T-helper 1 cell treated with Interleukin-12 subunit alpha and Interleukin-12 subunit beta and Interleukin-4 antibody, amounts not matched to agents 30 μg/mL and 1 μg/mL, for 36 hours (primary cell): ENCODE data around the gene TIPARP.
A peak's percentile ranks its signal among the peaks of the same experiment; 100 is the strongest.

Experiments
- H3K27ac Mint-ChIP-seq: one replicate; pipeline ENCODE4 v1.8.0; 2021; ENCODE audit warnings: mild to moderate bottlenecking, mixed read lengths
- H3K27me3 Mint-ChIP-seq: one replicate; pipeline ENCODE4 v1.8.0; 2021; ENCODE audit warnings: low read depth, mixed read lengths
- H3K36me3 Mint-ChIP-seq: one replicate; pipeline ENCODE4 v1.8.0; 2021; ENCODE audit warnings: low read depth, mixed read lengths
- H3K4me1 Mint-ChIP-seq: one replicate; pipeline ENCODE4 v1.8.0; 2021; ENCODE audit warnings: low read depth, mixed read lengths
- H3K4me3 Mint-ChIP-seq: one replicate; pipeline ENCODE4 v1.8.0; 2021; ENCODE audit warnings: mild to moderate bottlenecking, moderate library complexity, mixed read lengths
- H3K9me3 Mint-ChIP-seq: one replicate; pipeline ENCODE4 v1.8.0; 2021; ENCODE audit warnings: mixed read lengths

Gene TIPARP

DNA sequence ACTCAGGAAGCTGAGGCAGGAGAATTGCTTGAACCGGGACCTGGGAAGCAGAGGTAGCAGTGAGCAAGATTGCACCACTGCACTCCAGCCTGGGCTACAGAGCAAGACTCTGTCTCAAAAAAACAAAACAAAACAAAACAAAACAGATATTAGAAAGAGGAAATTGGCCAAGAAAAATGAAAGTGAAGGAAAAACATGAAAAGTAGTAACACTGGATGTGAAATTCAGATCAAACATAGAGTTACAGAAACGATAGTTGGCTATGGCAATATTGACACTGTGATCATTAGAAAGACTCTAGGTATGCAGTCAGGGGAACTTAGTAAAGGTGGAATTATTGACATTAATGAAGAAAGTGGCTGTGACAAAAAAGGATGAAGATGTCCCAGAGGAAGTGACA is 13.2 kb upstream of the TIPARP start:
- H3K4me1 Mint-ChIP-seq = peaks cover 36% of the 10 kb centered on the region
- H3K27ac Mint-ChIP-seq = no peak overlapping the region
- no peaks in the 10 kb centered on the region for H3K9me3 Mint-ChIP-seq

GRCh38 chr3:156664011-156664830 is 10.2 kb upstream of the TIPARP start:
- Mint-ChIP-seq H3K9me3 (no peaks in the 10 kb centered on the region), H3K27me3 (no peaks in the 10 kb centered on the region), H3K4me3 (peak overlapping the region; percentile 33), H3K27ac (peak overlapping the region; percentile 81), H3K4me1 (peaks cover 62% of the 10 kb centered on the region), H3K36me3 (peaks cover 7% of the 10 kb centered on the region)

More for the DNA sequence above, 13.2 kb upstream of the TIPARP start:
- H3K4me3 Mint-ChIP-seq = no peak overlapping the region
- H3K27me3 Mint-ChIP-seq = no peaks in the 10 kb centered on the region
- peaks cover 4% of the 10 kb centered on the region for H3K36me3 Mint-ChIP-seq

GRCh38 chr3:156664831-156665178 is 9.6 kb upstream of the TIPARP start:
- no peaks in the 10 kb centered on the region for H3K27me3 Mint-ChIP-seq
- peaks cover 62% of the 10 kb centered on the region for H3K4me1 Mint-ChIP-seq
- H3K36me3 Mint-ChIP-seq = peaks cover 7% of the 10 kb centered on the region
- no peaks in the 10 kb centered on the region for H3K9me3 Mint-ChIP-seq
- H3K27ac Mint-ChIP-seq = peak overlapping the region; percentile 81
- H3K4me3 Mint-ChIP-seq = peak overlapping the region; percentile 40

- no peaks in the 10 kb centered on the region for H3K9me3 Mint-ChIP-seq
- H3K27me3 Mint-ChIP-seq = no peaks in the 10 kb centered on the region
- H3K4me1 Mint-ChIP-seq = peaks cover 62% of the 10 kb centered on the region
- peaks cover 7% of the 10 kb centered on the region for H3K36me3 Mint-ChIP-seq
- peak overlapping the region; percentile 81 for H3K27ac Mint-ChIP-seq
- H3K4me3 Mint-ChIP-seq = no peak overlapping the region
Measured at GRCh38 chr3:156665291-156665690, 9.1 kb upstream of the TIPARP start.

DNA sequence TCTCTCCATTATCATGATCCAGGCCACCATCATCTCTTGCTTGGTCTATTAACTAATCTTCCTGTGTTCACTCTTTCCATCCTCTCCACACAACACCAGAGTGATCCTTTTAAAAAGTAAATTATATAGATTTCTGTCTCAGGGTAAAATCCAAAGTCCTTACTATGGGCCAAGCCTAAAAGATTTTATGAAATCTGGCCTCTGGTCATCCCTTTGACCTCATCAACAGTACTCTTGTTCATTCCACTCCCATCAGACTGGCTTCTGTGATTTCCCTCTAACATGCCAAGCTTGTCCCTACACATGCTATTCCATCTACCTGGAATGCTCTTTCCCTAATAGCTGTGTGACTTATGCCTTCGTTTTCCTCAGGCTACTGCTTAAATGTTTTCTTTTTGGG is 8.3 kb upstream of the TIPARP start:
- Mint-ChIP-seq H3K4me3 (peak overlapping the region; percentile 22), H3K36me3 (peaks cover 7% of the 10 kb centered on the region), H3K27me3 (no peaks in the 10 kb centered on the region), H3K4me1 (peaks cover 61% of the 10 kb centered on the region), H3K9me3 (no peaks in the 10 kb centered on the region), H3K27ac (peak overlapping the region; percentile 12)

- Mint-ChIP-seq H3K36me3 (peaks cover 5% of the 10 kb centered on the region), H3K4me3 (peak overlapping the region; percentile 56), H3K4me1 (peaks cover 55% of the 10 kb centered on the region), H3K27ac (peak overlapping the region; percentile 58), H3K27me3 (no peaks in the 10 kb centered on the region), H3K9me3 (no peaks in the 10 kb centered on the region)
Measured at GRCh38 chr3:156668073-156668763, 6.2 kb upstream of the TIPARP start.

DNA sequence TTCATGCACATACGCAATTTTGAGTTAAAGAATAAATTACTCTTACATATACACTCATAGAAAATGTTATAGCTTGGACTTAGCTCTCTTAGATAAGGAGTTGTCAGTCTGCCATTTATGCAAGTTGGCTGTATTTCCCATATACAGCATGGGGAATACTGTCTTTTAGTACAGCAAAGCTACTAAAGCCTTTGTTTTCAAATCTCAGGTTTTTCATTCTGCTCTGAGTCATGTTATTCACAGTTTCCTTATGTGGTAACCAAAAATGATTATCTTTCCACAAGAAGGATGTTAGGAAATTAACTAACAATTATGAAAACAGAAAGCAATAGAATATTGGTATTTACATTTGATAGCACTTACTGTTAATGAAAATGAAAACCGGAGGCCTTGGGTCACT is 4.3 kb upstream of the TIPARP start:
- Mint-ChIP-seq H3K9me3 (no peaks in the 10 kb centered on the region), H3K36me3 (peaks cover 10% of the 10 kb centered on the region), H3K4me1 (peaks cover 47% of the 10 kb centered on the region), H3K4me3 (no peak overlapping the region), H3K27me3 (no peaks in the 10 kb centered on the region), H3K27ac (no peak overlapping the region)

DNA sequence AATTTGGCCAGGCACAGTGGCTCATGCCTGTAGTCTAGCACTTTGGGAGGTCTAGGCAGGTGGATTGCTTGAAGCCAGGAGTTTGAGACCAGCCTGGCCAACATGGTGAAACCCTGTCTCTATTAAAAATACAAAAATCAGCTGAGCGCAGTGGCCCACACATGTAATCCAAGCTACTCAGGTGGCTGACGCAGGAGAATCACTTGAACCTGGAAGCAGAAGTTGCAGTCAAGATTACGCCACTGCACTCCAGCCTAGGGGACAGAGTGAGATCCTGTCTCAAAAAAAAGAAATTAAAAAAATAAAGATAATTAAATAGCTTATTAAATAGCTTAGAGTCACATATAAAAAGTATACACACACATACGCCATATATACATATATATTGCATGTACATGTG is 3.7 kb upstream of the TIPARP start:
- Mint-ChIP-seq H3K27me3 (no peaks in the 10 kb centered on the region), H3K36me3 (peaks cover 10% of the 10 kb centered on the region)

DNA sequence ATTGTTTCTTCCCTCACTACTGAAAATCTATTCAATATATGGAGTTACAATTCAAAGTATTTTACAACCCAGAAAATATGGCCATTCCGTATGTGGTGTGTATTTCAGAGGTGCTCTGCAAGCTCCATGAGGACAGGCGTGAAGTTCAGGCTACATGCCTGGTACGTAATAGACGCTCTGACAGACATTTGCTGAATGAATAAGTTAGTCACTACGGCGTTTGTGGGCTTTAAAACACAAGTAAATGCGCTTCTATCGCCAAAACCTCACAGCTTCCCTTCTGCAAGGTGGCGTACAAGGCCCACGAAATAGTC is 701 bp upstream of the TIPARP start:
- no peaks in the 10 kb centered on the region for H3K9me3 Mint-ChIP-seq
- H3K27me3 Mint-ChIP-seq = no peaks in the 10 kb centered on the region
- peak overlapping the region; percentile 94 for H3K4me3 Mint-ChIP-seq
- H3K36me3 Mint-ChIP-seq = peaks cover 26% of the 10 kb centered on the region
- H3K4me1 Mint-ChIP-seq = peaks cover 39% of the 10 kb centered on the region
- H3K27ac Mint-ChIP-seq = peak overlapping the region; percentile 92

More for the DNA sequence above, 3.7 kb upstream of the TIPARP start:
- Mint-ChIP-seq H3K9me3 (no peaks in the 10 kb centered on the region), H3K4me1 (peaks cover 41% of the 10 kb centered on the region), H3K4me3 (no peak overlapping the region), H3K27ac (no peak overlapping the region)

DNA sequence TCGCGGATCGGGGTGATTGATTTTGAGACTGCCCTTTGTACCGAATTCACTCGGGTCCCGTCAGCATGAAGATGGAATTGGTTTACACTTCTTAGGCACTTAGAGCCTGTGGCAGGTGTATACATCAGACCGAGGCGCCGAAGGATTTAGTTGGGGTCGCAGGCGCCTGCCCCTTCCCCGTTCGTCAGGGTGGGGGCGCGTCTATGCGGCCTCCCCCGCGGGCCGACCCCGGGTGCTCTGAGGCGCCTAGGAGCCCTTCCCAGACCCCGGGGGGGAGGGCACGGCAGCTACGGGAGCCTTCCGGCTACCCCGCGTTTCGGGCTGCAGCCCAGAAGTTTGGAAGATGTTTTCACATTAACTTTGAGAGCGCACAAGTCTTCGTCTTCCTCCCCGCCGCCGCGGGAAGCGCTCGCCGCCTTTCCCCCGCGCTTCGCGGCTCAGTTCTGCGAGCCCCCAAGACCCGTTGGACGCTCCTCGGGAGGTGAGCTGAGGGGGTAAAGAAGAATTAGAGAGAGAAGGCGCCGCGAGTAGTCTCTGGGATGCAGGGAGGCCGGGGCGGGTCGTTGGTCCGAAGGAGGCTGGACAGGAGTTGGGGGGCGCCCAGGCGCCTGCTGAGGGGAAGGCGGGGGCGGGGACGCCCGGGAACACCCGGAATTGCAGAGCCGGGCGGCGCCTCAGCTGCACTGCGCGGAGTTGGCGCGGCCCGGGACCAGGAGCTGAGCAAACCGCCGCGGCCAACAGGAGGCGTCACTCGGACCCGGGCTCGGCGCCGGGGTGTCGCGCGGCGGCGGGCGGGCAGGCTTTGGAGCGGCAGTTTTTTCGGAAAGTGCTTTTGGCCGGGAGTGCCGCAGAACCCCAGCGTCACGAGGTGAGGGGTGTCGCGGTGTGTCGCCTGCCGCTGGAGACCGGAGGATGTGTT is 780 bp downstream of the TIPARP start:
- H3K4me1 Mint-ChIP-seq = peaks cover 43% of the 10 kb centered on the region
- no peaks in the 10 kb centered on the region for H3K9me3 Mint-ChIP-seq
- peak overlapping the region; percentile 94 for H3K4me3 Mint-ChIP-seq
- peaks cover 34% of the 10 kb centered on the region for H3K36me3 Mint-ChIP-seq
- H3K27ac Mint-ChIP-seq = peak overlapping the region; percentile 92
- no peaks in the 10 kb centered on the region for H3K27me3 Mint-ChIP-seq

DNA sequence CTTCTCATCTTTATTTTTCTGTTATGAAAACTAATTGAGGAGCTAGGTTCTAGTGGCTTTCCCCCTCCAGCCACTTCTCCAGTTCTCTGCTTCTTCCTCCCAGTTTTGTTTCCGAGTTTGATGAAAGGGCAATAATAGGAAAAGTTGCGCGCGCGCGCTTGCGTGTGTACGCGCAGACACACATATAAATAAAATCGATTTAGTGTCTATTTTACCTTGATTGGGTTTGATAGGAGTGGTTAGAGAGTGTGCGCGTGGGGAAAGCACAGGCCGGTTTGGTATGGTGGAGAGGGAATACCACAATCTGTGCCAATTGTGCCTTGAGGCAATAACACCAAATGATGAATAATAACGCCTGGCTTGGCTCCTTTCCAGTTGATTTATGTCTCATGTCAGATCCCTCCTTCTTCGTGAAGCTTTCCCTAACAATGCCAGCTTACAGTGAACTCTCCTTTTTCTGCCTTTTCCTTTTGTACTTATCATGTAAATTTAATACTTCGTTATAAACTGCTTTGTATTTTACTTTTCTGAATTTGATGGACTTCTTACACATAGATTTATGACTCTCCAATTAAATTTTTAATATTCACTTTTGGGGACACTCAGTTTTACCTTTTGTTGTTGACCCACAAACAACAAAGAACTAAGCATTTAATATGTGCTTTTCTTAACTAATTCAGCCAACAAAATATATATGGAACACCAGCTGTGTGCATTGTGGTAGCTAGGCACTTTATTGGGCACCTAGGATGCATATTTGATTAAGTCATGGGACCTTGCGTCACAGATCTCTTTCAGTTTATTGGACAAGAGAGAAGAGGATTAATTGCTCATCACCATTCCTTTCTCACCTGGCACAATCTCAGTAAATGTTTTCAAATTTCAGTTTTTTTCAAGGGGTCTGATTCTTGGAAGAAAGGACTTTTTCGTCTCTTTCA is 1.7 kb downstream of the TIPARP start:
- H3K27ac Mint-ChIP-seq = peak overlapping the region; percentile 84
- H3K4me3 Mint-ChIP-seq = peak overlapping the region; percentile 94
- H3K4me1 Mint-ChIP-seq = peaks cover 50% of the 10 kb centered on the region
- H3K36me3 Mint-ChIP-seq = peaks cover 41% of the 10 kb centered on the region
- no peaks in the 10 kb centered on the region for H3K9me3 Mint-ChIP-seq
- H3K27me3 Mint-ChIP-seq = no peaks in the 10 kb centered on the region

GRCh38 chr3:156676768-156677479 is 2.5 kb downstream of the TIPARP start:
- Mint-ChIP-seq H3K4me3 (peak overlapping the region; percentile 94), H3K9me3 (no peaks in the 10 kb centered on the region), H3K27me3 (no peaks in the 10 kb centered on the region), H3K4me1 (peaks cover 56% of the 10 kb centered on the region), H3K27ac (peak overlapping the region; percentile 84), H3K36me3 (peaks cover 47% of the 10 kb centered on the region)

DNA sequence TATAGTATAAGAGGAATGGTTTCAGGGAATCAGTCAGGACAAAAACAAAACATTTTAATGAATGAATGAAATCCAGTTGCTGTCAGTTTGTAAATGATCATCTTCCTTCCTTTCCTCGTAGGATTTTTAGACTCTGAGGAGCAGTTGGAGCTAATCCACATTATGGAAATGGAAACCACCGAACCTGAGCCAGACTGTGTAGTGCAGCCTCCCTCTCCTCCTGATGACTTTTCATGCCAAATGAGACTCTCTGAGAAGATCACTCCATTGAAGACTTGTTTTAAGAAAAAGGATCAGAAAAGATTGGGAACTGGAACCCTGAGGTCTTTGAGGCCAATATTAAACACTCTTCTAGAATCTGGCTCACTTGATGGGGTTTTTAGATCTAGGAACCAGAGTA is 3.1 kb downstream of the TIPARP start:
- H3K36me3 Mint-ChIP-seq = peaks cover 50% of the 10 kb centered on the region
- peaks cover 62% of the 10 kb centered on the region for H3K4me1 Mint-ChIP-seq
- no peaks in the 10 kb centered on the region for H3K9me3 Mint-ChIP-seq
- peak overlapping the region; percentile 84 for H3K27ac Mint-ChIP-seq
- H3K27me3 Mint-ChIP-seq = no peaks in the 10 kb centered on the region
- H3K4me3 Mint-ChIP-seq = peak overlapping the region; percentile 94
